CD14-positive monocyte (primary cell): Measurements from ENCODE around the gene CDC42BPB. TPM values are rescaled to one million over a fixed set of nuclear protein-coding genes. Genes with fewer than 3 reads are reported as not detected.

Experiments
- DNase-seq, 3 donors: peaks; one replicate each; pipeline ENCODE4 v3.0.0-alpha.2; 2011 to 2022
- H2AFZ ChIP-seq: 2 replicates; pipeline ENCODE4 v1.6.0; 2012; ENCODE audit warnings: mild to moderate bottlenecking, low read depth, low read length, inconsistent platforms; ENCODE audit not compliant: insufficient read depth, poor library complexity, severe bottlenecking
- H3K27ac ChIP-seq, 2 donors: 1 replicate in 1 of 2; 2 replicates in 1 of 2; pipeline ENCODE4 v1.5.1; 2012 to 2013; ENCODE audit warnings: low read length in 2 of 2, control low read depth in 1 of 2, inconsistent platforms in 1 of 2, low read depth in 1 of 2, mild to moderate bottlenecking in 1 of 2
- H3K27me3 ChIP-seq, 2 donors: one replicate each; pipeline versions ENCODE4 v1.6.0 to v1.6.1; 2011 to 2013; ENCODE audit warnings: low read length in 2 of 2; ENCODE audit not compliant: control insufficient read depth in 2 of 2, insufficient read depth in 2 of 2
- H3K36me3 ChIP-seq, 2 donors: replicated peaks in 1 of 2; 1 replicate in 1 of 2; 2 replicates in 1 of 2; pipeline versions ENCODE4 v1.5.1 to v1.6.1; 2012 to 2013; ENCODE audit warnings: low read length in 2 of 2, control low read depth in 1 of 2, inconsistent platforms in 1 of 2, mild to moderate bottlenecking in 1 of 2; ENCODE audit not compliant: insufficient read depth in 2 of 2, control insufficient read depth in 1 of 2
- H3K4me1 ChIP-seq, 2 donors: 1 replicate in 1 of 2; 2 replicates in 1 of 2; pipeline versions ENCODE4 v1.5.1 to v1.6.1; 2012 to 2013; ENCODE audit warnings: low read length in 2 of 2, control low read depth in 1 of 2, inconsistent platforms in 1 of 2, mild to moderate bottlenecking in 1 of 2, moderate library complexity in 1 of 2; ENCODE audit not compliant: insufficient read depth in 2 of 2, control insufficient read depth in 1 of 2
- H3K4me2 ChIP-seq: replicated peaks from 2 replicates; pipeline ENCODE3; 2012; ENCODE audit warnings: low read length, moderate library complexity, mild to moderate bottlenecking; ENCODE audit not compliant: poor library complexity, severe bottlenecking; ENCODE audit errors: extremely low read depth
- H3K4me3 ChIP-seq, 3 experiments: fragments of 200-600 bp in 1 of 3; sonication (generic) in 1 of 3; replicated peaks in 1 of 3; 1 replicate in 2 of 3; 2 replicates in 1 of 3; pipeline ENCODE4 v1.5.1; 2011 to 2013; ENCODE audit warnings: low read length in 3 of 3, mild to moderate bottlenecking in 3 of 3, control low read depth in 2 of 3, low read depth in 2 of 3, inconsistent platforms in 1 of 3, moderate library complexity in 1 of 3
- H3K79me2 ChIP-seq: 2 replicates; pipeline ENCODE4 v1.6.0; 2012; ENCODE audit warnings: mild to moderate bottlenecking, control low read depth, inconsistent platforms, low read length, moderate library complexity; ENCODE audit not compliant: insufficient read depth
- H3K9ac ChIP-seq: 2 replicates; pipeline ENCODE4 v1.6.0; 2017; ENCODE audit warnings: low read length, mild to moderate bottlenecking; ENCODE audit not compliant: insufficient read depth, poor library complexity, severe bottlenecking
- H3K9me3 ChIP-seq, 2 donors: replicated peaks in 1 of 2; 1 replicate in 1 of 2; 2 replicates in 1 of 2; pipeline versions ENCODE4 v1.5.1 to v1.6.1; 2012 to 2013; ENCODE audit warnings: low read length in 2 of 2, control low read depth in 1 of 2; ENCODE audit not compliant: control insufficient read depth in 1 of 2, insufficient read depth in 1 of 2
- H4K20me1 ChIP-seq: 2 replicates; pipeline ENCODE4 v1.6.0; 2012; ENCODE audit warnings: mild to moderate bottlenecking, low read length, control low read depth, moderate library complexity; ENCODE audit not compliant: insufficient read depth
- H3K27ac Mint-ChIP-seq, 7 donors: one replicate each; pipeline ENCODE4 v1.8.0; 2020; ENCODE audit warnings: mild to moderate bottlenecking in 7 of 7, mixed read lengths in 7 of 7, moderate library complexity in 6 of 7, inconsistent platforms in 2 of 7
- H3K27me3 Mint-ChIP-seq, 3 donors: one replicate each; pipeline ENCODE4 v1.8.0; 2021 to 2022; ENCODE audit warnings: low read depth in 3 of 3, mild to moderate bottlenecking in 3 of 3, mixed read lengths in 3 of 3, moderate library complexity in 3 of 3, inconsistent platforms in 1 of 3
- H3K36me3 Mint-ChIP-seq, 2 donors: one replicate each; pipeline ENCODE4 v1.8.0; 2020; ENCODE audit warnings: mixed read lengths in 2 of 2, inconsistent platforms in 1 of 2, mild to moderate bottlenecking in 1 of 2
- H3K4me1 Mint-ChIP-seq: one replicate; pipeline ENCODE4 v1.8.0; 2020; ENCODE audit warnings: mild to moderate bottlenecking, mixed read lengths
- H3K4me3 Mint-ChIP-seq, 2 donors: one replicate each; pipeline ENCODE4 v1.8.0; 2020; ENCODE audit warnings: mild to moderate bottlenecking in 2 of 2, mixed read lengths in 2 of 2, moderate library complexity in 1 of 2
- H3K9me3 Mint-ChIP-seq, 7 donors: one replicate each; pipeline ENCODE4 v1.8.0; 2020 to 2022; ENCODE audit warnings: mixed read lengths in 7 of 7, mild to moderate bottlenecking in 6 of 7, moderate library complexity in 6 of 7, inconsistent platforms in 2 of 7
- CTCF ChIP-seq: fragments of 200-600 bp; IDR thresholded peaks from one replicate; pipeline ENCODE4 v1.8.0; 2022; ENCODE audit warnings: antibody characterized with exemption, mild to moderate bottlenecking
- WGBS: methylation state at CpG from one replicate; pipeline ENCODE4 v1.1.5; 2013; ENCODE audit warnings: missing lambda C conversion rate; ENCODE audit not compliant: insufficient coverage; 5-methylcytosine and 5-hydroxymethylcytosine counted together
- intact Hi-C, 2 donors: fragments of 100-400 bp; cut with micrococcal nuclease; formaldehyde crosslinking; loops; one replicate each; pipeline versions ENCODE4 v1.15.0 to v1.15.1; 2023
- polyA plus RNA-seq, 3 donors: library from polyadenylated mRNA; depleted of rRNA in 1 of 3; unstranded in 2 of 3; stranded (reverse) in 1 of 3; fragments of 300-500 nt in 2 of 3; fragments of >200 nt in 1 of 3; fragmentation: Illumina TruSeq in 2 of 3; gene quantifications; 1 replicate in 2 of 3; 2 replicates in 1 of 3; pipeline ENCODE4 v1.2.3, GENCODE V29; 2012 to 2021

The CDC42BPB gene
- polyA plus RNA-seq, 3 donors: 0.25 to 19.0 (median 0.60) TPM

DNA sequence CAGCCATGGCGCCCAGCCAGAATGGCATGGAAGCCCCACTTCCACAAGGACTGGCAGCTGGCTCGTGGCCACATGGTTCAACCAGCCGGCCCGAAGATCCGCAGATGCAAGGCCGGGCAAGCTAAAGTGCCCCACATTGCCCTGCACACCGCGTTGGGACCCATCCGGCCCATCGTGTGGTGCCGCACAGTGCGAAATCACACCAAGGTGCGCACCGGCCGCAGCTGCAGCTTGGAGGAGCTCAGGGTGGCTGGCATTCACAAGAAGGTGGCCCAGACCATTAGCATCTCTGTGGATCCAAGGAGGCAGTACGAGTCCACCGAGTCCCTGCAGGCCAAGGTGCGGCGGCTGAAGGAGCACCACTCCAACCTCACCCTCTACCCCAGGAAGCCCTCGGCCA lies 15.9 kb downstream of the CDC42BPB start:
- Mint-ChIP-seq H3K9me3 (peaks cover 0 to 11% (median 7%) of the 10 kb centered on the region in 7 donors), H3K27ac (no peak overlapping the region)
- no peaks in the 10 kb centered on the region for H3K79me2 ChIP-seq

GRCh38 chr14:103033681-103034096 lies 23.7 kb downstream of the CDC42BPB start:
- Histone ChIP-seq H3K4me3 (no peak overlapping the region), H3K9ac (no peak overlapping the region), H3K27me3 (no peaks in the 10 kb centered on the region), H3K27ac (no peak overlapping the region), H3K4me2 (no peak overlapping the region), H3K79me2 (no peaks in the 10 kb centered on the region), H3K4me1 (peaks cover 0 to 3% of the 10 kb centered on the region in 2 donors), H4K20me1 (peaks cover 83% of the 10 kb centered on the region), H3K9me3 (no peaks in the 10 kb centered on the region), H2AFZ (no peak overlapping the region), H3K36me3 (no peaks in the 10 kb centered on the region)
- Mint-ChIP-seq H3K27ac (no peak overlapping the region), H3K4me3 (no peak overlapping the region), H3K36me3 (no peaks in the 10 kb centered on the region), H3K4me1 (peaks cover 10% of the 10 kb centered on the region), H3K9me3 (no peaks in the 10 kb centered on the region), H3K27me3 (peaks cover 0 to 2% (median 0%) of the 10 kb centered on the region in 3 donors)
- TF ChIP-seq CTCF: no peak
- WGBS: 100% methylated on average over 1 of the region's 6 CpGs
- intact Hi-C loops: no loop called here
- DNase-seq: no peak

More for the DNA sequence above, 15.9 kb downstream of the CDC42BPB start:
- Histone ChIP-seq H3K27me3 (no peaks in the 10 kb centered on the region), H3K4me3 (no peak overlapping the region), H3K4me1 (no peaks in the 10 kb centered on the region), H3K4me2 (no peak overlapping the region), H4K20me1 (peaks cover 77% of the 10 kb centered on the region), H3K36me3 (no peaks in the 10 kb centered on the region), H3K9me3 (peaks cover 0 to 3% of the 10 kb centered on the region in 2 donors), H3K9ac (no peak overlapping the region), H3K27ac (no peak overlapping the region), H2AFZ (no peak overlapping the region)
- TF ChIP-seq CTCF: no peak
- intact Hi-C loops: no loop called here
- peaks cover 7 to 11% of the 10 kb centered on the region in 2 donors for H3K36me3 Mint-ChIP-seq
- H3K4me1 Mint-ChIP-seq: peaks cover 14% of the 10 kb centered on the region
- H3K27me3 Mint-ChIP-seq: peaks cover 6 to 13% (median 12%) of the 10 kb centered on the region in 3 donors
- no peak for DNase-seq
- H3K4me3 Mint-ChIP-seq: no peak overlapping the region
- WGBS: 94% methylated on average over 20 of the region's 20 CpGs
